ENCODE data around the gene IFNA7.
"Not testable (repeated sequence)": the region's sequence is repeated elsewhere in the genome, so short reads cannot be mapped to it uniquely, and the experiment has no call there.

The IFNA7 gene

GRCh38 chr9:21202105-21202504 lies at the start of gene IFNA7:
Gene IFNA7, minus strand, starts transcription at chr9:21202205. Its CDS starts 40 bp downstream, at chr9:21202165.
- not testable (repeated sequence) for FAIRE-seq; DNase-seq (ENCODE audit: insufficient read length, low spot score)

- FAIRE-seq: no peak
- no peak for DNase-seq (ENCODE audit: insufficient read length, low spot score)
These were observed 49.6 kb upstream of the IFNA7 start for GRCh38 chr9:21251638-21252037.

GRCh38 chr9:21251190-21251589 lies 49.2 kb upstream of the IFNA7 start:
- FAIRE-seq (no peak), DNase-seq (ENCODE audit: insufficient read length, low spot score) (no peak)

- DNase-seq (ENCODE audit: insufficient read length, low spot score): no peak
- FAIRE-seq: no peak
These were observed 42.8 kb upstream of the IFNA7 start for GRCh38 chr9:21244836-21245235.

- no peak for DNase-seq (ENCODE audit: insufficient read length, low spot score)
- FAIRE-seq: peak; percentile 33
These were observed 37.9 kb upstream of the IFNA7 start, which contains the start of gene IFNA14 for GRCh38 chr9:21239911-21240310. Gene IFNA14, minus strand, starts transcription at chr9:21240005. Its CDS starts 70 bp downstream, at chr9:21239935.

GRCh38 chr9:21236360-21236714 lies 34.3 kb upstream of the IFNA7 start:
- FAIRE-seq: not testable (repeated sequence)

GRCh38 chr9:21235468-21236359 lies 33.7 kb upstream of the IFNA7 start:
- not testable (repeated sequence) for DNase-seq (ENCODE audit: insufficient read length, low spot score)
- FAIRE-seq: peak; percentile 91

More at GRCh38 chr9:21236360-21236714, 34.3 kb upstream of the IFNA7 start:
- DNase-seq (ENCODE audit: insufficient read length, low spot score): not testable (repeated sequence)

GRCh38 chr9:21234153-21234687 lies 32.2 kb upstream of the IFNA7 start:
- DNase-seq (ENCODE audit: insufficient read length, low spot score) (no peak), FAIRE-seq (no peak)

- no peak for FAIRE-seq
These were observed 31.3 kb upstream of the IFNA7 start for GRCh38 chr9:21233258-21233657.

GRCh38 chr9:21228122-21228521 lies 26.1 kb upstream of the IFNA7 start, which contains the start of gene IFNA17:
Gene IFNA17, minus strand, starts transcription at chr9:21228222. Its CDS starts 49 bp downstream, at chr9:21228173.
- no peak for FAIRE-seq

More at GRCh38 chr9:21233258-21233657, 31.3 kb upstream of the IFNA7 start:
- DNase-seq (ENCODE audit: insufficient read length, low spot score): no peak

GRCh38 chr9:21217211-21217610 lies 15.2 kb upstream of the IFNA7 start, which contains the start of gene IFNA16:
Gene IFNA16, minus strand, starts transcription at chr9:21217311. Its CDS starts 6 bp downstream, at chr9:21217305.
- DNase-seq (ENCODE audit: insufficient read length, low spot score); FAIRE-seq: not testable (repeated sequence)

More at GRCh38 chr9:21228122-21228521, 26.1 kb upstream of the IFNA7 start, which contains the start of gene IFNA17:
- no peak for DNase-seq (ENCODE audit: insufficient read length, low spot score)

GRCh38 chr9:21213411-21214326 lies 11.7 kb upstream of the IFNA7 start:
- DNase-seq (ENCODE audit: insufficient read length, low spot score): not testable (repeated sequence)
- FAIRE-seq: peak; percentile 72

GRCh38 chr9:21212160-21212559 lies 10.2 kb upstream of the IFNA7 start:
- DNase-seq (ENCODE audit: insufficient read length, low spot score); FAIRE-seq: not testable (repeated sequence)

- DNase-seq (ENCODE audit: insufficient read length, low spot score); FAIRE-seq: not testable (repeated sequence)
These were observed 8.8 kb upstream of the IFNA7 start for GRCh38 chr9:21210782-21211181.

- DNase-seq (ENCODE audit: insufficient read length, low spot score): no peak
- FAIRE-seq: no peak
These were observed 8.3 kb upstream of the IFNA7 start for GRCh38 chr9:21210311-21210710.

- FAIRE-seq; DNase-seq (ENCODE audit: insufficient read length, low spot score): not testable (repeated sequence)
These were observed 5.0 kb upstream of the IFNA7 start, which contains the start of gene IFNA10 for GRCh38 chr9:21207043-21207442. Gene IFNA10, minus strand, starts transcription at chr9:21207143. Its CDS starts 46 bp downstream, at chr9:21207097.

- FAIRE-seq (no peak), DNase-seq (ENCODE audit: insufficient read length, low spot score) (no peak)
These were observed 3.2 kb upstream of the IFNA7 start for GRCh38 chr9:21205204-21205603.

- FAIRE-seq: peak; percentile 79
These were observed 6.9 kb downstream of the IFNA7 start for GRCh38 chr9:21194867-21195776.

GRCh38 chr9:21187487-21187886 lies 14.5 kb downstream of the IFNA7 start, which contains the start of gene IFNA4:
Gene IFNA4, minus strand, starts transcription at chr9:21187587. Its CDS starts 56 bp downstream, at chr9:21187531.
- FAIRE-seq; DNase-seq (ENCODE audit: insufficient read length, low spot score): not testable (repeated sequence)

More at GRCh38 chr9:21194867-21195776, 6.9 kb downstream of the IFNA7 start:
- DNase-seq (ENCODE audit: insufficient read length, low spot score): not testable (repeated sequence)

All from GM19239 (cell line).